HuH-7 (cell line): ENCODE results near the gene CFAP69.
"Not testable (repeated sequence)": the region's sequence is repeated elsewhere in the genome, so short reads cannot be mapped to it uniquely, and the experiment has no call there.

ENCODE experiments used
- DNase-seq: peaks from one replicate; pipeline ENCODE4 v3.0.0; 2011; ENCODE audit warnings: low spot score

The CFAP69 gene

DNA sequence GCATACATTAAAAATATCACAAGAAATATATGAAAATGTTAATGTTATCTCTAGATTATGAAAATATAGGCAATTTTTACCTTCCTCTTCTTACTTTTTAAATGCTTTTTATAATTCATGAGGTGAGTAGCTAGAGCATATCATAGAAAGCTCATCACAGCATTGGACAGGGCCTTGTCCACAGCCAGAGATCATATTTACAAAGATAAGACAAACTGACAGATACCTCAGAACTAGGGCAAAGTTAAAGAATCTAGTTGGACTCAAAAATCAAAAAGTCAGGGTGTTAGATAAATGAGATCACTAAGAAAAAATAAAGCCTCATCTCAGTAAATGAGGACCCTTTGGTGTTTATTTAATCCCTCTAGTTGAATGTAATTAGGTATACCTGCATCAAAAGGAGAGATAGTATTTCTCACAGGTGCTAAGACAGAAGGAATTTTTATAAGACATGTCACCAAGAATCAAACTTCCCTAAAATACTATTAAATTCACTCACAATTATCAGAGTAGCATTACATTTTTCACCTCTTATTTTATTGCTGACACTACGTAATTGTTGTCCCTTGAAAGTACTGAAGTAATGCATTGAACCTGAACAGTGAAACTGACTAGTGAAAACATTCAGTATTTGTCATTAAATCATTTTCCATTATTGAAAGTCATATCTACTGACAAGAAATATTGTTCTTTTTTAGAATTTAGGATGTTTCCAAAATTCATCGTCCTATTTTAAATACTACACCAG is 25.6 kb downstream of the CFAP69 start:
- DNase-seq = no peak

DNA sequence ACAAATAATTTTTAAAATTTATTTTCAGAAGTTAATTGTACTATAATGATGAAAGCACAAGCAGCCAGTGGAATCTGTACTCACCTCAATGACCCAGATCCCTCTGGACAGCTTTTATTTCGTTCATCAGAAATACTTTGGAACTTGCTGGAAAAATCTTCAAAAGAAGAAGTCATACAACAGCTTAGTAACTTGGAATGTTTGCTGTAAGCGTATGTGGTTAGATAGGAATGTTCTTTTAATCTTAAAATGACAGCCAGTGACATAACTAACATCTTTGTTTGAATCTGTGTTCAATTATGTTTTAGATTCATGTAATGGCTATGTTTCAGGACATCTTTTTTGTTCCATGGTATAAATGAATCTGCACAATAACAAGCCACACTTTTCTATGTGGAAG is 26.8 kb downstream of the CFAP69 start:
- no peak for DNase-seq

DNA sequence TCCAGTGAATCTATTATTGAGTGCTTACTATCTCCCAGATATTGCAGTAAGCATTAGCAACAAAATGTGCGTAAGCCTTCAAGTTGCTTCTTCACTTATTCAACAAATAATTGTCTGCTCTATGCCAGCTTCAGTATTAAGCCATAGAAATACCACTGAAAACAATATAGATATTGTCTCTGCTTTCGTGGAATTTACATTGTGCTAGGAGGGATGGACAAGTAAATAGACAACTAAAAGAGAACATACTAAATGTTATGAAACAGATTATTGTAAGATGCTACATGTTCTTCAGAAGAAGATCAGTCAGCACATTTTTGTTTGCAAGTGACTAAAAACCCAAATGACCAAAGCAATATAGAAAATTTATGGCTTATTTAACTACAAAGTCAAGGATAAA is 27.3 kb downstream of the CFAP69 start:
- DNase-seq = no peak

DNA sequence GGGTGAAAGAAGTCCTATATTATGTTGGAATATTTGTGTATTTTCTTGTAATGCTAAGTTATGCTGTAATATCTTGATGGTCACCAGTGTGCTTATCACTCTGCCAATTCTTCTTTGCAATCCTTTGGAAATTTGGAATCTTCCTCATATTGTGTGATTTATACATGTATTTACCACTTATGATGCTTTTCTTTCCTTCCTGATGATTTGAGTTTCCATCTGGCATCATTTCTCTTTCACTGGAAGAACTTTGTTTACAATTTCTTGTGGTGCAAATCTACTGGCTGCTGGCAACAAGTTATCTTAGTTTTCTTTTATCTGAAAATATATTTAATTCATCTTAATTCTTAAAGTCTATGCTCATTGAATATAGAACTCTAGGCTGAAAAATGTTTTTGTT is 29.2 kb downstream of the CFAP69 start:
- DNase-seq = no peak

DNA sequence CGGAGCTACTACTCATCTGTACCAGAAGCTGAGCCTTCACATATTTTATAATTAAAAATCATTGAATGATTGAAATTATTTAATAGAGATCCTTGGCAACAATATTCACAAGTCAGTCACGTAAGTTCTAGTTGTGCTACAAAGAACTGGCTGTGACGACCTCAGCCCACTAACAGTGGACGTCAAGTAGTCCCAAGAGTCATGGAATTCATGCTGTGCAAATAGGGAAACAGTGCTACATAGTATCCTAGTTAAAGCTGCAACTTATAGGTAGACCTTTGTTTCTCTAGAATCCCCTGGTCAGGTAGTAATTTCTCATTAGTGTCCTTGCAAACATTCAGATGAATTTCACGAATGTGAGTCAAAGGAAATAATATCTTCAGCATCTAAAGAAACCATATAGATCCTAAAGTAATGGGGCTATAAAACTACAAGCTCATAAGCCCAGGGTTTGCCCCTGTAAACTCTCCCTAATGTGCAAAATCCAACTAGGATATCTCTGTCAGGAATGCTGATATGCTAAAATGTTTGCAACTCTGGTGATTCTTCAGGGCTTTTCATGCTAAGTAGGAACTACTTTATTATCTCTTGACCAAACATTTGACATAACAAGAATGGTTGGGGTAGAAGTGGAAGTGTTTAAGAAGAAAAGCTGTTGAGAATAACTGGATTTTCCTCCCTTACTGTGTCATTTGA is 31.2 kb downstream of the CFAP69 start:
- peak; percentile 12 for DNase-seq

DNA sequence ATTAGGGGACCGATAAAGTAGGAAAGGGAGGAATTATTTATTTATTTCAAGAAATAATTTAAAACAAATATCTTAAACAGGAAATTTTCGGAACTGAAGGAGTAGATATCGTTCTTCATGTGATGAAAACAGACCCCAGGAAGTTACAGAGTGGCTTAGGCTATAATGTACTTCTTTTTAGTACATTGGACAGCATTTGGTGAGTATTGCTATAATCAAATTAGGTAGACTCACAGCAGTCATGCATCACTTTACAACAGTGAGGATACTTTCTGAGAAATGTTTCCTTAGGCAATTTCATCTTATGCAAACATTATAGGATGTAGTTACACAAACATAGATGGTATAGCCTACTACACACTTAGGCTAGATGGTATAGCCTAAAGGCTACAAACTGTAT is 43.2 kb downstream of the CFAP69 start:
- no peak for DNase-seq

DNA sequence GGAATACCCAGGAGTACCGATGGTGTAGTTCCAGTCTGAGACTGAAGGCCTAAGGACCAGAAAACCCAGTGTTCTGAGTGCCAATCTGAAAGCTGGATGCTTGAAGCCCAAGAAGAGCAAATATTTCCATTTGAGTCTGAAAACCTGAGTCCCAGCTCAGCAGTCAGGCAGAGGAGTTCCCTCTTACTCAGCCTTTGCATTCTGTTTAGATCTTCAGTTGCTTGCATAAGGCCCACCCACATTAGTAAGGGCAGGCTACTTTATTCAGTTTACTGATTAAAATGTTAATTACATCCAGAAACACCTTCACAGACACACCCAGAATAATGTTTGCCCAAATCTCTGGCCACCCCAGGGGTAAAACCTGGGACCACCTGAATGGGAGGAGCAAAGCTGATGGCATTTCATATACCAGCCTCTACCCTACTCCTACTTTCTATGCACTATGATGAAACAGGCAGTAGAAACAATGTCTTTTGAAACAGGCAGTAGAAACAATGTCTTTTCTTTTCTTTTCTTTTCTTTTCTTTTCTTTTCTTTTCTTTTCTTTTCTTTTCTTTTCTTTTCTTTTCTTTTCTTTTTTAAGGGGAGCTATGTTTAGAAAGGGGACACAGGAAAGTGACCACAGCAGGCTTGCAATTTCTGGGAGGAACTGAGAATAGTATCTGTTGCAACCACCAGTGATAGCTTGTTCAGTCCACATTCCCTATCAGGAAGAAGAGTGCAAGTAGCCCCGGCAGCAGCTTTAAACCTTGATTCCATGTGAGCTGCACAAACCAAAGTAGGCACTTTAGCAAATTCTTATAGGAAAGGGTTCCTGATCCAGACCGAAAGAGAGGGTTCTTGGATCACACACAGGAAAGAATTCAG is 45.5 kb downstream of the CFAP69 start:
- no peak for DNase-seq

DNA sequence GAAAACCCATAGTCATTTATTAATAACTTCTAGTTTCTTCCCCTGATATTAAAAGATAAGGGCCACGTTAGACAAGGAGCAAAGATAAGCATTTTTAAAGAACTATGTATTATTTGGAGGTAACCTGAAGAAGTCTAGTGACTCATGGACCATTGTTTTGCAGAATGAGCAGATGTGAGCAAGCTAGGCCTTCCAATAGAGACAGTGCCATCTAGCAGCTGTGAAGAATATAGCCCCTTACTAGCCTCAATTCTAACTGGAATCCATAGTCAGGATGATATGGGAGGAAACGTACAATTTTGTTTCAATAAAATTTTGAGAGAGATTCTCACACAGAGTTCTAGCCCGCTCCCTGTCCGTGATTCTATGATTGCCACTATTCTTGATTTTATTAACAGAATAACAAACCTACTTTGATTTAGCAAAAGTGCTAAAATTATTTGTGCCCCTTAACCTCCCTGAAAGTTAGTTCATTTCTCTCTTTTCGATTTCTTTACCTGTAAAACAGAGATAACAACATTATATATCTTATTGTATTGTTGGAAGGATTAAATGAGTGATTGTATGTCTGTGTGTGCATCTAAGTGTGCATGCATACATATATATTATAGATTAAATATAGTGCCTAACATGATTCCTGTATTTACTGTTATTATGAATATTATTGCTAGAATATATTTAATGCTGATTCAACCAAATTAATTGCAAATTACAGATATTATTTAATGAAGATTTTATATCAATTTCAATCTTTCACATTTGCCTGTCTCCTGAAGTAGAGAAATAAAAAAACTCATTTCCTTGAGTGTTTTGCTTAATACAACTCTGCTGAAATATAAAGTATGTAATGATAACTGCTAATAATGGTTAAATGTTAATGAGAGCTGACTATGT is 53.4 kb downstream of the CFAP69 start:
- no peak for DNase-seq

DNA sequence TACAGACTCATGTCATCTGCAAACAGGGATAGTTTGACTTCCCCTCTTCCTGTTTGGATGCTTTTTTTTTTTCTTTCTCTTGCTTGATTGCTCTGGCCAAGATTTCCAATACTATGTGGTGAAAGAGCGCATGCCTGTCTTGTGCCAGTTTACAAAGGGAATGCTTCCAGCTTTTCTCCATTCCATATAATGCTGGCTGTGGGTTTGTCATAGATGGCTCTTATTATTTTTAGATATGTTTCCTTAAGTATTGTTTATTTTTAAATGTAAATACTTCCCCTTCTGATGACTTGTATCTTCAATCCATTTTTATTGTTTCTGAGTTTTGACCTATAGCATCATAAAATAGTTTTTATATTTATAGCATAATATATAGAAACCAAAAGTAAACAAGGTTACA is 58.3 kb downstream of the CFAP69 start:
- no peak for DNase-seq

DNA sequence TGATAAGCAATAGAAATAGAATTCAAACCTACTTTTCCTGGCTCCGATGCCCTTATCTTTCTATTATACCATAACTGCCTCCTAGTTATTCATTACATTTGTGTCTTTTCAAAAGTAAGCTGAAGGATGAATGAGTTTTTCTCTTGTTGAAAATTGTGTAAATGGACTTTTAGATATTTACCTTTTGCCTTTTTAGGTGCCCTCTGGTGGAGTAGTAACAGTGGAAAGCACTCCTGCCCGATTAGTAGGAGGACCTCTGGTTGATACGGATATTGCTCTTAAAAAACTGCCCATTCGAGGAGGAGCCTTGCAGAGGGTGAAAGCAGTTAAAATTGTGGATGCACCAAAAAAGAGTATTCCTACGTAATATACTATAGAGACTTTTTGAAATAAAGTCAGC is 64.9 kb downstream of the CFAP69 start:
- DNase-seq = no peak

DNA sequence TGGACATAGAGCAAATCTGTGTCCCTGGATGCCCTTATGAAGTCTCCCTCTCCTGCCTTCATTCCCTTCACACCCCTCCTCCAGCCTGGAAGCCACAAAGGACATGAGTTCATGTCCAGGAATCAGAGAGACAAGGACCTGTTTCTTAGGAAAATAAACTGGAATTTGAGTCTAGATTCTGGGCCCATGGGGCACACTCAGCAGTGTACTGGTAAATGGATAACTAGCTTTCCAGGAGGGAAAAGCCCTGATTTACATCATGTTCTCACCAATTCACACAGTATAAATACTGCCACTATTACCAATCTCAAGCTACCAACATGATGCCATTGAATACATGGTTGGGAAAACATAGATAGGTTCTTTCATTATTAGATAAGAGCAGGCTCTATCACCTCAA is 66.2 kb downstream of the CFAP69 start:
- no peak for DNase-seq

DNA sequence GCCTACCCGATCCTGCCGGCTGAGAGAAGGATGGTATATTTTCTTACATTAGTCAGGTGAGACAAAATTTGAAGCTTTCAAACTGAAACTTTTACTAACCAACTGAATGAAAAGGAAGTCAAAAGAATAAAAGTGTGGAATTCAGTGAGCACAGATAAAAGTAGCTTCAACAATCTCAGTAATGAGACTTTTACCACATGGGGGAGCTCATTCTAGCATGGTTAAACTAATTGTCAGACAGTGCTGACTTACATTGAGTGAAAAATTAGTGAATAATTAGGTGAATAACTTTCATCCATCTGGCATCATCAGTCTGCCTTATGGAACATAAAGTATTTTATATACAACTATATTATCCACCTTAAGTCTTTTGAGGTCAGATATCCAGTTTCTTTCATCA is 67.8 kb downstream of the CFAP69 start:
- DNase-seq = no peak

DNA sequence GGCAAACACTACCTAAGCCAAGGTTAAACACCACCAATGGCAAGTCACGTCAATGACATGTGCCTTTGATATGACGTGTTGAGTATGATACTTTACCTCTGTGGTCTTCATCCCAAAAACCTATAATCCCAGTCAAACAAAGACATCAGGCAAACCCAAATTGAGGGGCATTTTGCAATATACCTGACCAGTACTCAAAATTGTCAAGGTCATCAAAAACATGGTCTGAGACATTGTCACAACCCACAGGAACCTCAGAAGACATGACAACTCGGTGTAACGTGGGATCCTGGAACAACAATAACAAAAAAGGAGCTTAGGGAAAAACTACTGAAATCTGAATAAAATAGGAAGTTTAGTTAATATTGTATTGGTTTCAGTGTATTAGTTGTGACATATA is 68.9 kb downstream of the CFAP69 start:
- DNase-seq = no peak

DNA sequence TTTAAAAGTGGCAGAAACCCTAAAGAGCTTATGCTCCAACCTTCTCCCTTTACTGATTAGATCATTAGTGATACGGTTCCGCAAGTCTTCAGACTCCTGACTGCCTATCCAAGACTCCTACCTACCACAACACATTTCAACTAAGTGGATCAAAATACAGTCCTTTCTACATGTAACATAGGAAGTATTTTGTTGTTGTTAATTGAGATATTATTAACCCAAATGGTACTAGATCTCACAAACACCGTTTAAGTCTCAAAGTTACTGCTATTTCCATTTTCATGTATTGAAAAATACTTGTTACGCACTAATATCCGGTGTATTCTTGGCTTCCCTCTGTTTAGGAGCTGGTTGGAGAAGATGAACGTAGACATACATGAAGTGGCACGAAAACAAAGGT is 75.0 kb downstream of the CFAP69 start:
- no peak for DNase-seq

DNA sequence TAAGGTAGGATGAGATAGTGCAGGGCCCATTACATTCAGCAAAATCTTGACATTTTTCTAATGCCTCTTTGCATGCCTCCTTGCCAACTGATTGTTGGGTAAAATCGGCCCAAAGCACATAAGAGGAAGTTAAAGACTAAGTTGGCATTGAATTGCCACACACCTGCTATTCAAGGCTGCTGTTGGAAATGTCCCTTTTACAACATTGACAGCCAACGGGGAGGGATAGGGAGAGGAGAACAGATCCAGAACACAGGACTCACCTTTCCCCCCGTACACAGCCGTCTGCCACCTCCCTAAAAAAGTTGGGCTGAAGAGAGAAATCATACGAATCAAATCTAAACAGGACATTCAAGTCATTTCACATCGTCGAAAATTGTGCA is 75.4 kb downstream of the CFAP69 start:
- DNase-seq = no peak

DNA sequence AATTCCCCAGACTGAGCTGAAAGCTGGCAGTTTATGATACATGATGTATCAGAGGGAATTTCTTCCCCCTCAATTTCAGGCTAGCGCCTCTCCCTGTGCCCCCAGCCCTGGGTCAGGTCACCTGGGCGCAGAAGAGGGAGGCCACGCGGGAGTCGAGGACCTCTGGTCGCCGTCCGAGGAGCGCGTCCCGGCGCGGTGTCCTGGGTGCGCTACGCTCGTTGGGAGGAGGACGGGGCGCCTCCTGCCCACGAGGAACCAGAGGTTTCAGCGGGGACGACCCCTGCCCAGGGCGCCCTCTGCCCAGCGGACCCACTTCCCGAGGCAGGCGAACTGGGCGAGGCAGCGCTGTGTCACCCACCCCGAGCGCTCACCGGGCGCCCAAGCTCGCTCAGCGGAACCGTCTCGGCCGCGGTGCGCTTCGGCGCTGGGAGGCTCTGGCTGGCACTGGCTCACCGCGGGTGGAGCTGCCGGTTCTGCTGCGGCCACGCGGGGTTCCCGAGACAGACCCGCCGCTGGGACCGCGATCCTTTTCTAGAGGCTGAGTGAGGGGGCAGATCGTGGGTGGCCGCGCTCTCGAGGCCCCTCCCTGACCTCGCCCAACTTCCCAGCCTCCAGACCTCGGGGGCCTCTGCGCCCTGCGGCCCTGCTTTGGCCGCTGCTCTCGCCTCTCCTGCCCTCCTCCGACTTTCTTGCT is 76.0 kb downstream of the CFAP69 start, which contains the start of gene FAM237B:
Gene FAM237B (minus strand): TSS at position 504 of the 694 bp plus-strand sequence. CDS start 1,556 bp downstream, outside the sequence.
- DNase-seq = peak; percentile 42

DNA sequence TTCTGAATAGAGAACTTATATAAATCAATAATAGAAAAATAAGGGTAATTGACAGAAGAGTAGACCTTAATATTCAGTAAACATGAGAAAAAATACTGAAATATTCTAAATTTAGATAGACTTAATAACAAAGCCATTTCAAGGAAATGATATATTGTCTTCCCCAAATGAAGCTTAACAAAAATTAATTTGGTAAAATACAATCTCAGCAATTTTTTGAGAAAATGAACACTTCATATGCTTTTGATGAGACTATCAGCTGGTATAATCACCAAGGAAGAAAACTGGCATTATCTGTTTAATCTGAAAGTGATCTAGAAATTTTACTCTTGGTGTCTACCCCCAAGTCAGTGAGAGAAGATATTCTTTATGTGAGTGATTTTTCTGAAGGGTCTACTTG is 77.9 kb downstream of the CFAP69 start:
- DNase-seq = no peak

DNA sequence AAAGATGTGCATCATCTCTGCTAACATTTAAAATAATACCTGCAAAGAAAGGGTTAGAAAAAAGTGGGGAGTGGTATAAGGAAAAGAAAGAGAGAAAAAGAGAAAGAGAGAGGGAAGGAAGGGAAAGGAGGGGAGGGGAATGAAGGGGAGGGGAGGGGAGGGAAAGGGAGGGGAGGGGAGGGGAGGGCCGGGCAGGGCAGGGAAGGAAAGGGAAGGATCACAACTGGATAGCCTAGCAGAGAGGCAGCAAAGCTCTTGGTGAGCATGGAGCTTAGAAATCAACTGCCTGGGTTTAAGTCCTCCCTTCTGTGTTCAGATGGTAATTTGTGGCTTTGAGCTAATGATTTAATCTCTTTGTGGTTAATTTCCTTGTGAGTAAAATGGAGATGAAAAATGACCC is 81.5 kb downstream of the CFAP69 start:
- no peak for DNase-seq

DNA sequence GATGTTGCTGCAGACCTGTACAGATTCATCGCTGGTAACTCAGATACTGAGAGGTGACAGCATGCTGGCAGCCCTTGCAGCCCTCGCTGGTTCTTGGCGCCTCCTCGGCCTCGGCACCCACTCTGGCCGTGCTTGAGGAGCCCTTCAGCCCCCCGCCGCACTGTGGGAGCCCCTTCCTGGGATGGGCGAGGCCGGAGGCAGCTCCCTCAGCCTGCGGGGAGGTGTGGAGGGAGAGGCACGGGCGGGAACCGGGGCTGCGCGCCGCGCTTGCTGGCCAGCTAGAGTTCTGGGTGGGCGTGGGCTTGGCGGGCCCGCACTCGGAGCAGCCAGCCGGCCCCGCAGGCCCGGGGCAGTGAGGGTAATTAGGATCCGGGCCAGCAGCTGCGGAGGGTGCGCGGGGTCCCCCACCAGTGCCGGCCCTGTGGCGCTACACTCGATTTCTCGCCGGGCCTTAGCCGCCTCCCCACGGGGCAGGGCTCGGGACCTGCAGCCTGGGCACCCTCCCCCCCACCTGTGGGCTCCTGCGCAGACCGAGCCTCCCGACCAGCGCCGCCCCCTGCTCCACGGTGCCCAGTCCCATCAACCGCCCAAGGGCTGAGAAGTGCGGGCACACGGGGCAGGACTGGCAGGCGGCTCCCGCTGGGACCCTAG is 89.3 kb downstream of the CFAP69 start:
- DNase-seq = no peak

DNA sequence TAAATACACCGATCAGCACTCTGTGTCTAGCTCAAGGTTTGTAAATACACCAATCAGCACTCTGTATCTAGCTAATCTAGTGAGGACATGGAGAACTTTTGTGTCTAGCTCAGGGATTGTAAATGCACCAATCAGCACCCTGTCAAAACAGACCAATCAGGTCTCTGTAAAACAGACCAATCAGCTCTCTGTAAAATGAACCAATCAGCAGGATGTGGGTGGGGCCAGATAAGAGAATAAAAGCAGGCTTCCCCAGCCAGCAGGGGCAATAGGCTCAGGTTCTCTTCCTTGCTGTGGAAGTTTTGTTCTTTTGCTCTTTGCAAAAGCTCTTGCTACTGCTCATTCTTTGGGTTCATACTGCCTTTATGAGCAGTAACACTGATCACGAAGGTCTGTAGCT is 90.0 kb downstream of the CFAP69 start:
- DNase-seq = not testable (repeated sequence)

DNA sequence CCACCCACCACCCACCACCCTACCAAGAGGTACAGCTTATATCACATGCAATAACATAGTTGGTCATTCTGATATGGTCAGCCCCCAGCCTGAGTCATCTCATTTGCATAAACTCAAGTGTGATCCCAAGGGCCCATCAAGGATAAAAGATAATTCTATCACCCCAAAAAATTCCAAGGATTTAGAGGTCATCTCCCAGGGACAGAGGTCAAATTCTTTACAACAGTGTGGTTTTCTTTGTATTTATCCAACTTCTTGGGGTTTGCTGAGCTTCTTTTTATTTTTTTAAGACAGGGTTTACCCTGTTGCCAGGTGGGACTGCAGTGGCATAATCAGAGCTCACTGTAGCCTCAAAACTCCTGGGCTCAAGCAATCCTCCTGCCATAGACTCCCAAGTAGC is 92.1 kb downstream of the CFAP69 start:
- no peak for DNase-seq
